Stimulated activated CD4-positive, alpha-beta T cell treated with anti-CD3 and anti-CD28 coated beads, Interleukin-1b, Interleukin-23, amount 100 ng/mL, for 1 hour (primary cell): ENCODE data around the gene ARID1A.

Experiments
- DNase-seq, 2 donors: peaks; one replicate each; pipeline ENCODE4 v3.0.0-alpha.2; 2020; ENCODE audit warnings: low read depth in 2 of 2

The ARID1A gene

DNA sequence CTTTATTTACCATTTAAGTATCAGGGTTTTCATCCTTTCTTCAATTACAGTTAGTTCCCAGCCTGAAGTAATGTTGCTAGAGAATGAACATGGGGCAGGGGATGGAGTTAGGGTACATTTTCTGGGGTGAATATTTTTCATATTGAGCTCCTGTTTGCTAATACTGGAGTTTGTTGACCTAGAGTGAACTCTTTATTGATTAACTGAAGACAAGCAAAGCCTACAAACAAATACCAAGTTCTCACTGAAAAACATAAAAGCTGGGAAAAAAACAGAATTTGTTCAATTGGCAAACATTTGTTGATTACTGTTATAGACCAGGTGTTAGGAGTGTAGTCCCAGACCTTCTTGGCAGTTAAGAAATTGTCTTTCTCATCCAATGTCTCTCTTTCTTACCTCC lies 63.7 kb downstream of the ARID1A start:
- no peak for DNase-seq

DNA sequence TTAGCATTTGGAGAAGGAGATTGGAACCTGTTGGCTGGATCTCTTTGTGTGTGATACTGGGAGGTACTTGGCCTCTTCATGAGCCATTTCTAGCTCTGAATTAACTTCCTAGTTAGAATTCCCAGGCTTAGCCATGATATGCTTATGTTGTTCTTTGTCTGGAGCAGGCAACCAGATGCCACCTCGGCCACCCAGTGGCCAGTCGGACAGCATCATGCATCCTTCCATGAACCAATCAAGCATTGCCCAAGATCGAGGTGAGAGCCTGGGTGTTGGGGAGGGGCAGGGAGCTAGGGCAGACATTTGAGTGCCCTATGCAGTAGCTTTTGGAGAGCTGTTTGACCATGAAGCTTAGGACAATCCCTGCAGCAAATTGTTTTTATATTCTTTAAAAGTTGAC lies 65.4 kb downstream of the ARID1A start:
- DNase-seq, result no peak

DNA sequence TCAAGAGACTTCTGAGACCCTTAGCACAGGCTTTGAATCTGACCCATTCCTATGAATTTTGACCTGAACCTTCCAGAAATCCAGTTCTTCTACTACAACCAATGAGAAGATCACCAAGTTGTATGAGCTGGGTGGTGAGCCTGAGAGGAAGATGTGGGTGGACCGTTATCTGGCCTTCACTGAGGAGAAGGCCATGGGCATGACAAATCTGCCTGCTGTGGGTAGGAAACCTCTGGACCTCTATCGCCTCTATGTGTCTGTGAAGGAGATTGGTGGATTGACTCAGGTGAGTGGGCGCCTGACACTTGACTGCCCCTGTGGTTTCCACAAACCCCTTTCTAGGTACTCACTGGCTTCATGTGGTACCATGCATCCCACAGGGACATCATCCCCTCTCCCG lies 71.9 kb downstream of the ARID1A start:
- DNase-seq, result no peak

GRCh38 chr1:26768755-26769154 lies 72.9 kb downstream of the ARID1A start:
- no peak for DNase-seq

DNA sequence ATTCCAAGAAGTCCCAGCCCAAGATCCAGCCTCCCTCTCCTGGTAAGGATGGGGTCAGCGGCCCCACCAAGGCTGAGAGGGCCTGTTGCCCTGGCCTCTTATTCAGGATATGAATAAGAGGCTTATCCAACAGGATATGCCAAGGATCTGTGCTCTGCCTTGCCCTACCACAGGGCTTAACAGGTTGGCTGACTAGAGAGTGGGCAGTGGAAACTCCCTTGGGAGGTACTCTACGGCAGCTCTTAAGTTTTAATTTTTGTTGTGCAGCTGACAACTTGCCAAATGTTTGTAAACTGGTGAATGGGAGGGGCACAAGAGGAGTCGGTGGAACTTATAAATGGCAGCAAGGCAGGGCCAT lies 75.4 kb downstream of the ARID1A start:
- DNase-seq, result no peak

- no peak for DNase-seq
Measured at GRCh38 chr1:26771643-26772321, 76.0 kb downstream of the ARID1A start.

DNA sequence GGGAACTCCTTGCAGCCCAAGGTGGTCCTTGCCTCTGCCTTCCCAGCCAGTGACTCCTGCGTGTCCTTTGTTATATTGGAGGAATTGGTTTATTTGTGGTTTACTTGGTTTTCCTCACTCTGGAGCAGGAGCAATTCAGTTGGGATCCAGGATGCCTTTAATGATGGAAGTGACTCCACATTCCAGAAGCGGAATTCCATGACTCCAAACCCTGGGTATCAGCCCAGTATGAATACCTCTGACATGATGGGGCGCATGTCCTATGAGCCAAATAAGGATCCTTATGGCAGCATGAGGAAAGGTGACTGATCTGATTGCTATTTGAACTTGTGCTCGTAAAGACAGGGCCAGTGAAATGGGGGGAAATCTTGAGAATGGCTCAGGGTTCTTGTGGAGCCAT lies 76.9 kb downstream of the ARID1A start:
- DNase-seq, result no peak

- no peak for DNase-seq
Measured at GRCh38 chr1:26774462-26774861, 78.6 kb downstream of the ARID1A start.

DNA sequence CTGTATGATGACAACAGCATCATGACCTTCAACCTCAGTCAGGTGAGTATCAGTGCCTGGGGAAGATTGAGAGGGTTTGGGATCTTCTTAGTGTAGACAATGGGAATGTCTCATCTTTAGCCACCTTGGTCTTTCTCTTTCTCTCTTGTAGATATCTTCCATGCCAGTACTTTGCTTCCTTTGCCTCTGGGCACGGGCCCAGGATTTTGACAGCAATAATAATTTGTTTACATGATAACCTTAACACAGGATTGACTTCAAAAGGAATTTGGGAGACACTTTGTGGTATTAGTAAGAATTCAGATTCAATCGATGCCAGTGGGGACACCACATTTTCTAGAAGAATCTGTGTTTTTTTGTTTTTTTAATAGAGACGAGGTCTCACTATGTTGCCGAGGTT lies 79.9 kb downstream of the ARID1A start:
- no peak for DNase-seq

- no peak for DNase-seq
Measured at GRCh38 chr1:26779098-26779668, 83.4 kb downstream of the ARID1A start.

DNA sequence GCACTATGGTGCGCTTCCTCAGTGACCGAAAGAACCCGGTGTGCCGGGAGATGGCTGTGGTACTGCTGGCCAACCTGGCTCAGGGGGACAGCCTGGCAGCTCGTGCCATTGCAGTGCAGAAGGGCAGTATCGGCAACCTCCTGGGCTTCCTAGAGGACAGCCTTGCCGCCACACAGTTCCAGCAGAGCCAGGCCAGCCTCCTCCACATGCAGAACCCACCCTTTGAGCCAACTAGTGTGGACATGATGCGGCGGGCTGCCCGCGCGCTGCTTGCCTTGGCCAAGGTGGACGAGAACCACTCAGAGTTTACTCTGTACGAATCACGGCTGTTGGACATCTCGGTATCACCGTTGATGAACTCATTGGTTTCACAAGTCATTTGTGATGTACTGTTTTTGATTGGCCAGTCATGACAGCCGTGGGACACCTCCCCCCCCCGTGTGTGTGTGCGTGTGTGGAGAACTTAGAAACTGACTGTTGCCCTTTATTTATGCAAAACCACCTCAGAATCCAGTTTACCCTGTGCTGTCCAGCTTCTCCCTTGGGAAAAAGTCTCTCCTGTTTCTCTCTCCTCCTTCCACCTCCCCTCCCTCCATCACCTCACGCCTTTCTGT lies 84.6 kb downstream of the ARID1A start:
- DNase-seq, result no peak

DNA sequence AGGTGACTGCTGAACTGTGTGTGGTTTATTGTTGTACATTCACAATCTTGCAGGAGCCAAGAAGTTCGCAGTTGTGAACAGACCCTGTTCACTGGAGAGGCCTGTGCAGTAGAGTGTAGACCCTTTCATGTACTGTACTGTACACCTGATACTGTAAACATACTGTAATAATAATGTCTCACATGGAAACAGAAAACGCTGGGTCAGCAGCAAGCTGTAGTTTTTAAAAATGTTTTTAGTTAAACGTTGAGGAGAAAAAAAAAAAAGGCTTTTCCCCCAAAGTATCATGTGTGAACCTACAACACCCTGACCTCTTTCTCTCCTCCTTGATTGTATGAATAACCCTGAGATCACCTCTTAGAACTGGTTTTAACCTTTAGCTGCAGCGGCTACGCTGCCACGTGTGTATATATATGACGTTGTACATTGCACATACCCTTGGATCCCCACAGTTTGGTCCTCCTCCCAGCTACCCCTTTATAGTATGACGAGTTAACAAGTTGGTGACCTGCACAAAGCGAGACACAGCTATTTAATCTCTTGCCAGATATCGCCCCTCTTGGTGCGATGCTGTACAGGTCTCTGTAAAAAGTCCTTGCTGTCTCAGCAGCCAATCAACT lies 85.5 kb downstream of the ARID1A start:
- DNase-seq, result no peak

GRCh38 chr1:26782521-26783212 lies 86.9 kb downstream of the ARID1A start:
- no peak for DNase-seq

DNA sequence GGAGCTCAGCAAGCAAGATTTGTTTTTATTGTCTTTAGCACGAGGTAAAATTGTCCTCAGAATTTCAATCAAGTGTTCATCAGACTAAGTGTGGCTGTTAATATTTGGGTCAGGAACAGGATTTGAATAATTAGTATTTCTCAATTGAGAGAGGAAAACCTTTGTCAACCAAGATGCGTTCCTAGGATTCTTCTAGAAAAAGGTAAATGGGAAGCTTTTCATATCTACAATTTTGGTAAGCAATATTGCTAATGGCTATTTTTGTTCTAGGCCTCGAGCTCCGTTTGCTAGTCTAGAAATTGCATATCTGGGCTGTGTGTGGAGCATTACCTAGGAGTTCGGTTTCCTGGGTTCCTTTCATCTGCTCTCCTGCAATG lies 87.8 kb downstream of the ARID1A start:
- no peak for DNase-seq

GRCh38 chr1:26784023-26784871 lies 88.4 kb downstream of the ARID1A start:
- no peak for DNase-seq

- DNase-seq, result no peak
Measured at GRCh38 chr1:26784886-26785285, 89.1 kb downstream of the ARID1A start.

GRCh38 chr1:26785611-26786436 lies 90.0 kb downstream of the ARID1A start:
- no peak for DNase-seq

DNA sequence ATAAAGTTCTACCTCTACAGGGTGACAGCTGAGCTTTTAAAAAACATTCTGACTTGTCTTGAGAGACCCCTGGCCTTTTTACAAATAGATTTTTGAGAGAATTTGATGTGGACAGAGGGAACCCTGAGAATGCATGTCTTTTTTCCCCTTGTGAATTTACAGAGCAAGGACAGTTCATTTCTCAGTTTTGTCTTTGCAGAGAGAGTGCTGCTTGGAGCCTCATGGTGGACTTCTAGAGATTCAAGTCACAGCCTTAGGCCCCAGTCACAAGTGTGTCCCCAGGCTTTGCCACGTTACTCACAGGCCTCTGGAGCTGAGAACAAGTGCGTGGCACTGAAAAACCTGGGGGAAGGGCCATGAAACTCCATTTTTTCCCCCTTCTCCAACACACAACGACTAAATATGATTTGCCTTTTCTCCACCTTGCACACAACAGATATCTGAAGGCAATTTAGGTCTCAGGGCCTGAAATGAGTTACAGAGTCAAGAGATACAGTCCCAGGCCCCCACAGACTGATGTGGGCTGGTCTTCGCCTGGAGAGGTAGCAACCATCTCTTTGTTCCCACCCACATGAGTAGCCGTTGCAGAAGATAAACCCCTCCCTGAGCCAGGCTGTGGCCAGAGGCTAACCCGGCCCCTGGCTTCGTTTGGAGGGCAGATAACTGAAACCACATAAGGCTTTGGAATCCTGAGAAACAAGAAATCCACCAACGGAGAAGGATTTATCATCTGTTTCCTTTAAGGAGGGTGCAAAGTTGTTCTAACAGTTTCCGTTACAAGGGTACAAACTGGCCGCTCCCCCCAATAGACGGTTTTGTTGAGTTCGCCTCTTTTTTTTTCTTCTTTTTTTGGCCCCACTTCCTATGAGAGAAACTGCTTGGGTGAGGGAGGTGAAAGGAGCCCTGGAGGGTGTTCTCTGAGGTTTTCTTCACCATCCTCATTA lies 90.9 kb downstream of the ARID1A start:
- no peak for DNase-seq

DNA sequence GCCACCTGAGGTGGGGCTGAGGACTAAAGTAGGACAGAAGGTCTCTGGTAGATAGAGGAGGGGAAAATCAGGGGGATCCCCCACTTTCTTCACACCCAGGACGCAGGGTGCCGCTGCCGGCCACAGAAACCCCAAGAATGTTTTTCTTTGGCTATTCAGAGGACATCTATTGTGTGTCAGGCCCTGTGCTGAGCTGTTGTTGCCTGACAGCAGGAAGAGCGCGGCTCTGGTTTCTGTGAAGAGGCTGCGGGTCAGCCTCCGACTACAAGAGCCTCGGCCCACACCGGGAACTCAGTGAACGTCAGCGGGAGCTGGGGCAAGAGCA lies 91.5 kb downstream of the ARID1A start:
- peak; percentile 22 to 27 for DNase-seq
